NT2/D1 (cell line): ENCODE data around the gene PRCD.

Experiments used
- SUZ12 ChIP-seq: IDR thresholded peaks from 2 replicates; pipeline ENCODE4 v1.6.1; 2011; ENCODE audit not compliant: insufficient read length, insufficient read depth; ENCODE audit errors: extremely low read depth
- YY1 ChIP-seq: IDR thresholded peaks from 2 replicates; pipeline ENCODE4 v1.6.1; 2011; ENCODE audit not compliant: insufficient read length, insufficient read depth

GRCh38 chr17:76519048-76519966 lies 20.5 kb upstream of the PRCD start:
- TF ChIP-seq YY1 (no peak), SUZ12 (no peak)
